Esophagus muscularis mucosa (tissue), 4 donors: ENCODE data around the gene F13A1. TPM values are rescaled to one million over a fixed set of nuclear protein-coding genes. Genes with fewer than 3 reads are reported as not detected.

Source experiments
- DNase-seq: peaks from one replicate; pipeline ENCODE4 v3.0.0-alpha.2; 2017; ENCODE audit errors: extremely low spot score
- H3K27ac ChIP-seq, 4 donors: fragments of 200-600 bp; sonication (generic); replicated peaks in 1 of 4; 1 replicate in 3 of 4; 2 replicates in 1 of 4; pipeline ENCODE4 v1.5.1; 2016 to 2019; ENCODE audit warnings: mild to moderate bottlenecking in 1 of 4
- H3K27me3 ChIP-seq, 4 donors: fragments of 200-600 bp; sonication (generic); one replicate each; pipeline versions ENCODE4 v1.5.1 to v1.6.0; 2016 to 2019
- H3K36me3 ChIP-seq, 4 donors: fragments of 200-600 bp; sonication (generic); one replicate each; pipeline ENCODE4 v1.5.1; 2016 to 2019
- H3K4me1 ChIP-seq, 4 donors: fragments of 200-600 bp; sonication (generic); one replicate each; pipeline ENCODE4 v1.5.1; 2016 to 2019
- H3K4me3 ChIP-seq, 4 donors: fragments of 200-600 bp; sonication (generic); 1 replicate in 2 of 4; 2 replicates in 2 of 4; pipeline ENCODE4 v1.5.1; 2016 to 2019; ENCODE audit warnings: mild to moderate bottlenecking in 4 of 4, moderate library complexity in 1 of 4
- H3K9me3 ChIP-seq, 4 donors: fragments of 200-600 bp; sonication (generic); 1 replicate in 3 of 4; 2 replicates in 1 of 4; pipeline ENCODE4 v1.5.1; 2016 to 2019
- CTCF ChIP-seq, 3 experiments: fragments of 200-600 bp in 2 of 3; fragments of 450-650 bp in 1 of 3; sonication (generic) in 2 of 3; IDR thresholded peaks; one replicate each; pipeline ENCODE4 v1.5.1; 2017 to 2019; ENCODE audit warnings: antibody characterized with exemption in 3 of 3, mild to moderate bottlenecking in 2 of 3, moderate library complexity in 1 of 3
- EP300 ChIP-seq: sonication (generic); formaldehyde crosslinking; IDR thresholded peaks from one replicate; pipeline ENCODE4 v1.6.1; 2017; ENCODE audit warnings: antibody characterized with exemption
- POLR2A ChIP-seq: fragments of 450-650 bp; IDR thresholded peaks from one replicate; pipeline ENCODE4 v1.6.1; 2017; ENCODE audit warnings: antibody characterized with exemption, moderate library complexity, mild to moderate bottlenecking, low read depth
- POLR2AphosphoS5 ChIP-seq, 2 donors: sonication (generic); formaldehyde crosslinking; IDR thresholded peaks; one replicate each; pipeline ENCODE4 v1.6.1; 2017; ENCODE audit warnings: antibody characterized with exemption in 2 of 2
- WGBS: methylation state at CpG from one replicate; pipeline ENCODE4 v1.1.5; 2018; 5-methylcytosine and 5-hydroxymethylcytosine counted together
- intact Hi-C: fragments of 100-400 bp; cut with DNase I; formaldehyde crosslinking; loops from one replicate; pipeline ENCODE4 v1.15.1; 2023
- total RNA-seq, 4 donors: library from RNA; depleted of rRNA; stranded (reverse); fragments of >200 nt; gene quantifications; one replicate each; pipeline versions ENCODE4 v1.1.0 to v1.2.1, GENCODE V29; 2016

F13A1 gene
- total RNA-seq, 4 donors from 2014 or later = 63.6 to 173 (median 101) TPM

GRCh38 chr6:6362056-6362840 is 41.8 kb upstream of the F13A1 start:
- no peaks in the 10 kb centered on the region for H3K36me3 ChIP-seq
- no peaks in the 10 kb centered on the region for H3K9me3 ChIP-seq
- intact Hi-C loops = no loop called here
- H3K4me3 ChIP-seq = no peak overlapping the region
- H3K27me3 ChIP-seq = no peaks in the 10 kb centered on the region
- H3K4me1 ChIP-seq = no peaks in the 10 kb centered on the region
- TF ChIP-seq CTCF (IDR thresholded peaks at IDR 0.05) (no peak), POLR2AphosphoS5 (IDR thresholded peaks at IDR 0.05) (no peak), POLR2A (no peak), EP300 (no peak)
- no peak overlapping the region for H3K27ac ChIP-seq
- WGBS = 56% methylated on average over 5 of the region's 5 CpGs
- DNase-seq = no peak

GRCh38 chr6:6357530-6357929 is 37.1 kb upstream of the F13A1 start:
- WGBS = 86% methylated on average over 3 of the region's 3 CpGs
- DNase-seq = no peak
- Histone ChIP-seq H3K4me1 (no peaks in the 10 kb centered on the region), H3K27me3 (peaks cover 0 to 2% (median 0%) of the 10 kb centered on the region in 4 donors), H3K4me3 (no peak overlapping the region), H3K36me3 (no peaks in the 10 kb centered on the region), H3K9me3 (no peaks in the 10 kb centered on the region), H3K27ac (no peak overlapping the region)
- intact Hi-C loops = no loop called here
- TF ChIP-seq POLR2A (no peak), POLR2AphosphoS5 (IDR thresholded peaks at IDR 0.05) (no peak), EP300 (no peak), CTCF (IDR thresholded peaks at IDR 0.05) (no peak)

GRCh38 chr6:6357032-6357431 is 36.6 kb upstream of the F13A1 start:
- TF ChIP-seq POLR2AphosphoS5 (IDR thresholded peaks at IDR 0.05) = no peak
- WGBS = 70% methylated on average over 6 of the region's 6 CpGs
- intact Hi-C loops = no loop called here
- no peak for DNase-seq
- Histone ChIP-seq H3K27me3 (peaks cover 0 to 6% (median 0%) of the 10 kb centered on the region in 4 donors), H3K4me3 (no peak overlapping the region), H3K27ac (no peak overlapping the region), H3K9me3 (no peaks in the 10 kb centered on the region), H3K36me3 (no peaks in the 10 kb centered on the region), H3K4me1 (no peaks in the 10 kb centered on the region)

GRCh38 chr6:6352772-6353171 is 32.3 kb upstream of the F13A1 start:
- H3K4me1 ChIP-seq = no peaks in the 10 kb centered on the region
- no peak for TF ChIP-seq EP300
- TF ChIP-seq CTCF (IDR thresholded peaks at IDR 0.05) = no peak
- no peak for TF ChIP-seq POLR2A
- no peak for TF ChIP-seq POLR2AphosphoS5 (IDR thresholded peaks at IDR 0.05)
- no peak overlapping the region for H3K27ac ChIP-seq
- no peak overlapping the region for H3K4me3 ChIP-seq
- H3K9me3 ChIP-seq = no peaks in the 10 kb centered on the region
- no peak for DNase-seq
- WGBS = 95% methylated on average over 6 of the region's 6 CpGs
- no peaks in the 10 kb centered on the region for H3K36me3 ChIP-seq
- peaks cover 0 to 12% (median 0%) of the 10 kb centered on the region in 4 donors for H3K27me3 ChIP-seq
- intact Hi-C loops = no loop called here

GRCh38 chr6:6351511-6352025 is 31.1 kb upstream of the F13A1 start:
- no peak for DNase-seq
- no peaks in the 10 kb centered on the region for H3K9me3 ChIP-seq
- TF ChIP-seq POLR2AphosphoS5 (IDR thresholded peaks at IDR 0.05) (no peak), CTCF (IDR thresholded peaks at IDR 0.05) (no peak), EP300 (no peak), POLR2A (no peak)
- WGBS = 31% methylated on average over 6 of the region's 6 CpGs
- H3K36me3 ChIP-seq = no peaks in the 10 kb centered on the region
- intact Hi-C loops = no loop called here
- H3K4me3 ChIP-seq = no peak overlapping the region
- no peaks in the 10 kb centered on the region for H3K4me1 ChIP-seq
- H3K27me3 ChIP-seq = peaks cover 0 to 12% (median 0%) of the 10 kb centered on the region in 4 donors
- H3K27ac ChIP-seq = no peak overlapping the region
